NCI-H187 (cell line): ENCODE results near the gene ECSCR.
A peak's percentile ranks its signal among the peaks of the same experiment; 100 is the strongest.
"Not testable (repeated sequence)": the region's sequence is repeated elsewhere in the genome, so short reads cannot be mapped to it uniquely, and the experiment has no call there.

ENCODE experiments used
- DNase-seq, 2 experiments: peaks; one replicate each; lab custom pipeline; 2025; lab: John Stamatoyannopoulos, UW

ECSCR gene

GRCh38 chr5:139462586-139463276 lies at the start of gene ECSCR:
Gene ECSCR (minus strand): TSS chr5:139462743. CDS start chr5:139462670, 73 bp downstream.
- DNase-seq, result no peak

- DNase-seq, result not testable (repeated sequence)
These were observed 42.2 kb upstream of the ECSCR start for GRCh38 chr5:139504722-139505121.

GRCh38 chr5:139503879-139504278 lies 41.3 kb upstream of the ECSCR start:
- DNase-seq, result not testable (repeated sequence)

- DNase-seq, result not testable (repeated sequence)
These were observed 40.7 kb upstream of the ECSCR start for GRCh38 chr5:139503036-139503817.

GRCh38 chr5:139501381-139501780 lies 38.8 kb upstream of the ECSCR start:
- DNase-seq, result no peak

- DNase-seq, result no peak
These were observed 33.3 kb upstream of the ECSCR start for GRCh38 chr5:139495638-139496435.

GRCh38 chr5:139494832-139495231 lies 32.3 kb upstream of the ECSCR start:
- DNase-seq, result no peak

GRCh38 chr5:139494256-139494655 lies 31.7 kb upstream of the ECSCR start:
- DNase-seq, result no peak

GRCh38 chr5:139492700-139493192 lies 30.2 kb upstream of the ECSCR start:
- no peak for DNase-seq

- no peak for DNase-seq
These were observed 25.7 kb upstream of the ECSCR start for GRCh38 chr5:139488260-139488659.

- no peak for DNase-seq
These were observed 23.7 kb upstream of the ECSCR start for GRCh38 chr5:139486201-139486600.

GRCh38 chr5:139482890-139483208 lies 20.3 kb upstream of the ECSCR start:
- DNase-seq, result not testable (repeated sequence)

- DNase-seq, result peak; percentile 89 to 90
These were observed 19.7 kb upstream of the ECSCR start, which contains the start of gene STING1 for GRCh38 chr5:139482050-139482889. Gene STING1 (minus strand): TSS chr5:139482758. CDS start chr5:139481704, 1,054 bp downstream.

GRCh38 chr5:139481580-139482049 lies 19.1 kb upstream of the ECSCR start:
- DNase-seq, result no peak

- DNase-seq, result no peak
These were observed 18.6 kb upstream of the ECSCR start for GRCh38 chr5:139481122-139481533.

- not testable (repeated sequence) for DNase-seq
These were observed 17.2 kb upstream of the ECSCR start for GRCh38 chr5:139479729-139480128.

- DNase-seq, result not testable (repeated sequence)
These were observed 16.3 kb upstream of the ECSCR start for GRCh38 chr5:139478657-139479423.

- no peak for DNase-seq
These were observed 13.5 kb upstream of the ECSCR start for GRCh38 chr5:139475865-139476617.

- peak; percentile 62 to 67 for DNase-seq
These were observed 12.6 kb upstream of the ECSCR start for GRCh38 chr5:139474890-139475791.
